GM06990 (cell line): ENCODE measurements around the gene ATP8B4.

ENCODE experiments used
- DNase-seq: peaks from one replicate; pipeline ENCODE4 v3.0.0-alpha.2; 2011; ENCODE audit not compliant: insufficient read length; ENCODE audit errors: extremely low read depth
- H3K27me3 ChIP-seq: replicated peaks from 2 replicates; pipeline ENCODE4 v1.6.0; 2011; ENCODE audit warnings: low read length; ENCODE audit not compliant: control insufficient read depth, insufficient read depth
- H3K36me3 ChIP-seq: 2 replicates; pipeline ENCODE4 v1.5.1; 2011; ENCODE audit warnings: low read length; ENCODE audit not compliant: control insufficient read depth, insufficient read depth
- H3K4me3 ChIP-seq: replicated peaks from 2 replicates; pipeline ENCODE4 v1.5.1; 2011; ENCODE audit warnings: low read depth, mild to moderate bottlenecking, control low read depth, low read length
- TF ChIP-seq, protein P1 (sequence below): IDR thresholded peaks from 2 replicates; pipeline ENCODE4 v1.5.1; 2011; ENCODE audit warnings: low read length, control low read depth, mild to moderate bottlenecking, inconsistent platforms; ENCODE audit not compliant: insufficient read depth, poor library complexity, severe bottlenecking

Gene ATP8B4

DNA sequence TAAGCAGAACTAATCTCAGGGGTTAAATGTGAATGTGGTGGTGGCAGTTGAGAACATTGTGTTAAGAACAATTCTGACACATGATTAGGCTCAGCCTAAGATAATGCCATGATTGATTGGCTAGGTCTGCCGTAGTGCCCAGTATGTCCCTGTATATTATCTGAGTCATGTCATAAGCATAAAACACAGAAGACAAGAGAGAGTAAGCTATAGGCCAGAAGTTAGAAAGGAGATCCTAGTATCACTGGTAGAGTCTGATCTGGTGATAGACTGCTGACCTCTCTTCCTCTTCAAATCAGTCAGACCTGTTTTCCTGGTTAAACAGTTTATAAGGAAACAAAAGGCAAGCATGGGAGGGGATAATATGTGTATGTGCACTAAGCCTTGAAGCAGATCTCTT lies 30.1 kb upstream of the ATP8B4 start:
- H3K4me3 ChIP-seq = no peak overlapping the region
- H3K27me3 ChIP-seq = no peaks in the 10 kb centered on the region
- no peaks in the 10 kb centered on the region for H3K36me3 ChIP-seq
- DNase-seq = no peak
- TF ChIP-seq, protein P1, sequence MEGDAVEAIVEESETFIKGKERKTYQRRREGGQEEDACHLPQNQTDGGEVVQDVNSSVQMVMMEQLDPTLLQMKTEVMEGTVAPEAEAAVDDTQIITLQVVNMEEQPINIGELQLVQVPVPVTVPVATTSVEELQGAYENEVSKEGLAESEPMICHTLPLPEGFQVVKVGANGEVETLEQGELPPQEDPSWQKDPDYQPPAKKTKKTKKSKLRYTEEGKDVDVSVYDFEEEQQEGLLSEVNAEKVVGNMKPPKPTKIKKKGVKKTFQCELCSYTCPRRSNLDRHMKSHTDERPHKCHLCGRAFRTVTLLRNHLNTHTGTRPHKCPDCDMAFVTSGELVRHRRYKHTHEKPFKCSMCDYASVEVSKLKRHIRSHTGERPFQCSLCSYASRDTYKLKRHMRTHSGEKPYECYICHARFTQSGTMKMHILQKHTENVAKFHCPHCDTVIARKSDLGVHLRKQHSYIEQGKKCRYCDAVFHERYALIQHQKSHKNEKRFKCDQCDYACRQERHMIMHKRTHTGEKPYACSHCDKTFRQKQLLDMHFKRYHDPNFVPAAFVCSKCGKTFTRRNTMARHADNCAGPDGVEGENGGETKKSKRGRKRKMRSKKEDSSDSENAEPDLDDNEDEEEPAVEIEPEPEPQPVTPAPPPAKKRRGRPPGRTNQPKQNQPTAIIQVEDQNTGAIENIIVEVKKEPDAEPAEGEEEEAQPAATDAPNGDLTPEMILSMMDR = no peak

DNA sequence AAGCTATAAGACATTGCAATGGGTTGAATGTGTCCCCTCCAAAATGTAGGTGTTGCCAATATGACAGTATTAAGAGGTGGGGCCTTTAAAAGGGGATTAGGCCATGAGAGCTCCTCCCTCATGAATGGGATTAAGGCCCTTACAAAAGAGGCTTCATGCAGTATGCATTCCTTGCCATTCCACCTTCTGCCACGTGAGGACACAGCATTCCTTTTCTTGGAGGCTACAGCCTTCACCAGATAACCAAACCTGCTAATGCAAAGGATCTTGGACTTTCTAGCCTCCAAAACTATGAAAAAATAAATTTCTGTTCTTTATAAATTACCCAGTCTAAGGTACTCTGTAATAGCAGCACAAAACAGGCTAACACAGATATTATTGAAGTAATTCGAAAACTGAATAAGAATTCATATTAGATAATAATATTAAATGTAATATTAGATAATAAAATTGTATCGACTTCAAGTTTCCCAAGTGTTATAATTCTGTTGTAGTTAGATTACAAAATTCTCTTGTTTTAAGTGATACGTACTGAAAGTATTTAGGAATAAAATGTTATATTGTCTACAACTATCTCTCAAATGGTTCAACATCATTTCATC lies 29.4 kb upstream of the ATP8B4 start:
- Histone ChIP-seq H3K27me3 (no peaks in the 10 kb centered on the region), H3K36me3 (no peaks in the 10 kb centered on the region), H3K4me3 (no peak overlapping the region)
- DNase-seq = no peak
- TF ChIP-seq, protein P1 = peak; percentile 19

DNA sequence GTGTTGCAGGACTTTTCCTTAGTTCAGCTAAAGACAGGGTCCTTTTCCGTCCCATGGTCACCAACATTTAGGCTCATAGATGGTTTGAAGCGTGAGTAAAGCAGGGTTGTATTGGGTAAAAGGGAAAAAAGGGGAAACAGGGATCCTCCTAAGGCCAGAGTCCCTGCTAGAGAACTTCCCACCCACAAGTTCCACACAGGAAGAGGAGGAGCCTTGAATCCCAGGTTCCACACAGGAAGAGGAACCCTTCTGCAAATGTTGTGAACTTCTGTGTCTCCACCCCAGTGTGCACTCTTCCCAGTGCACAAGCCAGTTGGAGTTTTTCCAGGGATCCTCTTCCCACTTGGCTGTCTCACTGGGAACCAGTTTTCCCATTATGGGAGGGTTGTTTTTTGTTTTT lies 27.6 kb upstream of the ATP8B4 start:
- TF ChIP-seq, protein P1 = no peak
- no peak for DNase-seq
- H3K4me3 ChIP-seq = no peak overlapping the region
- no peaks in the 10 kb centered on the region for H3K36me3 ChIP-seq
- no peaks in the 10 kb centered on the region for H3K27me3 ChIP-seq

DNA sequence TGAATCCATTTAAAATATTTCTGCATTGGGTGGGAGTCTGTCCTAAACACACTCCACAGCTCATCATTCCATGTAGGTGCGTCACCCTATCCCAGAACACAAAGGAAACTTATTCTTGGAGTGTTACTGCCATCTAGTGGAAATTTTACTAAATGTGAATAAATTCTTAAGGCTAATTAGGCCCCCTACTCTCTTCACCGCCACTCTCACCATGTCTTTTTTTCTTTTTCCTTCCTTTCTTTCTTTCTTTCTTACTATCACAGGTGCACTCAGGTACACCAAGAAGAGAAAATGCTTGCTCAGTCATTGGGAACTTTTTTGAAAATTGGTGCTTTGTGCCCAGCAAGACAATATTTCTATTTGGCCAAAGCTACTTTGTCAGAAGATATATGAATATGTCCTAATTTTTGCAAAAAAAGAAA lies 26.4 kb upstream of the ATP8B4 start:
- H3K4me3 ChIP-seq = no peak overlapping the region
- H3K27me3 ChIP-seq = no peaks in the 10 kb centered on the region
- no peak for DNase-seq
- no peaks in the 10 kb centered on the region for H3K36me3 ChIP-seq
- TF ChIP-seq, protein P1 = peak; percentile 15

DNA sequence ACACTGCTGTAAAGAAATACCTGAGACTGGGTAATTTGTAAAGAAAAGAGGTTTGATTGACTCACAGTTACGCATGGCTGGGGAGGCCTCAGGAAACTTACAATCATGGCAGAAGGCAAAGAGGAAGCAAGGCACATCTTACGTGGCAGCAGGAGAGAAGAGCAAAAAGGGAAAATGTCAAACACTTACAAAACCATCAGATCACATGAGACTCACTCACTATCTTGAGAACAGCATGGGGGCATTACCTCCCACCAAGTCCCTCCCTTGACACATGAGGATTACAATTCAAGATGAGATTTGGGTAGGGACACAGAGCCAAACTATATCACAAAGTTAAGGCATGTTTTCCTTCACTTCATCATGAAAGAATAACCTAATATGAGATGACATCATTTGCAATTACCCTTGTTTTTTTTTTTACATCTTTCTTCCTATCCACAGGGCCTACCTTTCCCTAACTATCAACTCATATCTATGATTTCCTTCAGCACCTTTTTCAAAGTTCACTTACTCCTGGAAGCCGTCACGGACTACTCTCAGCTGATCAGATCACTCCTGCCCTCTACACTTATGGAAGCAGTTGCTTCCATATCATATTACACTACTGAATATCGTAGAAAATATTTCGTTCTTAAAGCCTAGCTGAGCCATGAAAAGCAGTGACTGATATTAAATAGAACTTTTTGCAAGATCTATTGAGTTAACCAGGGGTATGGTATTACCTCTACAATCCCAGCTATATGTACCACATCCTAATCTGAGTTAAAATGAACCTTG lies 25.5 kb upstream of the ATP8B4 start:
- no peak for DNase-seq
- Histone ChIP-seq H3K36me3 (no peaks in the 10 kb centered on the region), H3K4me3 (no peak overlapping the region), H3K27me3 (no peaks in the 10 kb centered on the region)
- TF ChIP-seq, protein P1 = no peak
